Measurements from ENCODE around the gene NCAM2. TPM values are rescaled to one million over a fixed set of nuclear protein-coding genes. Genes with fewer than 3 reads are reported as not detected.

NCAM2 gene
- total and polyA plus RNA-seq, 10 donors, result 0.09 to 5.7 (median 1.0) TPM

GRCh38 chr21:21187579-21187978, 189.4 kb downstream of the NCAM2 start:
- Histone ChIP-seq H3K9me3 (no peaks in the 10 kb centered on the region), H3K27me3 (replicated peaks in 1 of 7) (no peaks in the 10 kb centered on the region), H3K4me3 (no peak overlapping the region), H3K27ac (no peak overlapping the region), H3K36me3 (no peaks in the 10 kb centered on the region), H3K4me1 (no peaks in the 10 kb centered on the region)
- WGBS, 5 donors, result 75 to 84% (median 79%) methylated on average over 2 of the region's 2 CpGs
- DNase-seq, result no peak
- no peak for TF ChIP-seq POLR2AphosphoS5 (IDR thresholded peaks at IDR 0.05)
- TF ChIP-seq POLR2A (IDR thresholded peaks at IDR 0.05), result no peak
- TF ChIP-seq CTCF (IDR thresholded peaks at IDR 0.05 in 8 of 11, conservative IDR thresholded peaks at IDR 0.05 in 3 of 11), result no peak
- intact Hi-C loops (cut with DNase I; ENCODE audit: low total_unique reads), result no loop called here

- WGBS, 5 donors, result 66 to 89% (median 69%) methylated on average over 2 of the region's 2 CpGs
- TF ChIP-seq CTCF (IDR thresholded peaks at IDR 0.05 in 8 of 11, conservative IDR thresholded peaks at IDR 0.05 in 3 of 11), result no peak
- TF ChIP-seq POLR2A (IDR thresholded peaks at IDR 0.05), result no peak
- no peak for TF ChIP-seq POLR2AphosphoS5 (IDR thresholded peaks at IDR 0.05)
- intact Hi-C loops (cut with DNase I; ENCODE audit: low total_unique reads), result no loop called here
These were observed 190.4 kb downstream of the NCAM2 start for GRCh38 chr21:21188513-21189195.

GRCh38 chr21:21195417-21195943, 197.3 kb downstream of the NCAM2 start:
- Histone ChIP-seq H3K27me3 (replicated peaks in 1 of 7) (no peaks in the 10 kb centered on the region), H3K36me3 (no peaks in the 10 kb centered on the region), H3K27ac (no peak overlapping the region), H3K4me3 (no peak overlapping the region), H3K4me1 (peaks cover 0 to 8% (median 0%) of the 10 kb centered on the region in 6 donors), H3K9me3 (no peaks in the 10 kb centered on the region)
- 87 to 98% (median 95%) methylated on average over 1 of the region's 1 CpG for WGBS, 5 donors
- no peak for TF ChIP-seq POLR2A (IDR thresholded peaks at IDR 0.05)
- TF ChIP-seq CTCF (IDR thresholded peaks at IDR 0.05 in 8 of 11, conservative IDR thresholded peaks at IDR 0.05 in 3 of 11), result no peak
- no peak for TF ChIP-seq POLR2AphosphoS5 (IDR thresholded peaks at IDR 0.05)
- DNase-seq, result no peak
- intact Hi-C loops (cut with DNase I; ENCODE audit: low total_unique reads), result no loop called here

More at GRCh38 chr21:21188513-21189195, 190.4 kb downstream of the NCAM2 start:
- Histone ChIP-seq H3K36me3 (no peaks in the 10 kb centered on the region), H3K4me1 (no peaks in the 10 kb centered on the region), H3K27me3 (replicated peaks in 1 of 7) (no peaks in the 10 kb centered on the region), H3K9me3 (no peaks in the 10 kb centered on the region), H3K4me3 (no peak overlapping the region), H3K27ac (no peak overlapping the region)
- DNase-seq, result no peak

- Histone ChIP-seq H3K36me3 (no peaks in the 10 kb centered on the region), H3K27me3 (replicated peaks in 1 of 7) (no peaks in the 10 kb centered on the region), H3K9me3 (no peaks in the 10 kb centered on the region), H3K4me3 (no peak overlapping the region), H3K27ac (no peak overlapping the region), H3K4me1 (peaks cover 0 to 10% (median under 1%) of the 10 kb centered on the region in 6 donors)
- 65 to 80% (median 76%) methylated on average over 3 of the region's 3 CpGs for WGBS, 5 donors
- intact Hi-C loops (cut with DNase I; ENCODE audit: low total_unique reads), result no loop called here
- no peak for DNase-seq
- TF ChIP-seq POLR2AphosphoS5 (IDR thresholded peaks at IDR 0.05), result no peak
- TF ChIP-seq CTCF (IDR thresholded peaks at IDR 0.05 in 8 of 11, conservative IDR thresholded peaks at IDR 0.05 in 3 of 11), result no peak
- TF ChIP-seq POLR2A (IDR thresholded peaks at IDR 0.05), result no peak
These were observed 197.9 kb downstream of the NCAM2 start for GRCh38 chr21:21196087-21196486.
